NCI-H524 treated with DMSO at 0.1 percent for 48 hours (cell line): ENCODE measurements around the gene PLEKHA1.

Source experiments
- DNase-seq: peaks from one replicate; lab custom pipeline; 2025; lab: John Stamatoyannopoulos, UW

The PLEKHA1 gene

GRCh38 chr10:122461729-122462532 is 87.4 kb downstream of the PLEKHA1 start:
- DNase-seq, result no peak

DNA sequence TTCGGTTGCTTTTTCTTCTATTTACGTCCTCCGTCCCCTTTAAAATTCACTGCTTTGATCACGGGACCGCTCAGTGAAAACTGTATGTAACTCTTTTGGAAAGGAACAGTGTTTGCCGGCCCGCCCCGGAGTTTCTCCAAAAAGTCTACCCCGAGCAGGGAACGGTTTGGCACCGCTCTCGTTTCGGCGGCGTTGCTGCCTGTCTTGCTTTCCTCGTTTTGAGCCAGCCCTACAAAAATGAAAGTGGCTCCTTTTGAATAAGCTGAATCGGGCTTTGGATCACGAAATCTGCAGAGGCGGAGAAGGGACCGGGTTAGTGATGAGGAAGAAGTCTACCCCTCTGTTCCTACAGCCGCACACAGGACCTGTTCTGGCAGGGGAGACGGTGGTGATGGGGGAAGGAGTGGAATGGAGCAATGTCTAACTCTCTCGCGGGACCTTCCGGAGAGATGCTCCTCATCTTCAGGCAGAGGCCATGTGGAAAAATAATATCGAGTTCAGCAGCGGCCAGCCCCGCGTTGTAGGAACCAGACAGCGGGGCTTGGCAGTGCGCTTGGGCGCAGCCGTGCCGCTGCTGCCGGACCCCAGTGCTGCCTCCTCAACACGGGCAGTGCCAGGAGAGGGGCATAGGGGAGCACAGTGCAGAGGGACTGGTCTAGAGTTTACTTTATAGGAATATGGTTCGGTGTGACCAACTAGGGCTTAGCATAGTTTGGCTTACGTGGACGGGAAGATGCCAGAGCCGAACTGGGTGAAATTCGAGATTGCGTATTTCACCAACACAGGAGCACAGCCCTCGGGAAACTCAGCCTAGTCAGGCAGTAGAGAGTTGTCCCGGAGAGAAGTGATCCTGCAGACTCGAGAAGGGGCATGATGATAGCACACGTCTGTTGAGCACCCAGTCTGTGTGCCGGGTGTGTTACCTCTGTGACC is 88.3 kb downstream of the PLEKHA1 start:
- DNase-seq, result no peak

GRCh38 chr10:122463466-122464249 is 89.2 kb downstream of the PLEKHA1 start:
- no peak for DNase-seq

DNA sequence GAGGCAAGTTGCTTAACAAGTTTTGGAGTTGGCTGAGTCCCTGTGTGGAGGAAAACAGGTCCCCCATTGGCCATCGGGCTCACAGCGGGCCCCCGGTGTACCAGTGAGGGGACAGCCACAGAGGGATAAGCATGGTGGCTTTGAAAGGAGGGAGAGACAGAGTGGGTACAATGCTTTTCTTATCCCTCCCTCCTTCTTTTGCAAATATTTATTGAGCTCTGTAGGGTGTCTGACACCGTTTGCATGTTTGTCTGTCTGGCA is 89.7 kb downstream of the PLEKHA1 start:
- no peak for DNase-seq

DNA sequence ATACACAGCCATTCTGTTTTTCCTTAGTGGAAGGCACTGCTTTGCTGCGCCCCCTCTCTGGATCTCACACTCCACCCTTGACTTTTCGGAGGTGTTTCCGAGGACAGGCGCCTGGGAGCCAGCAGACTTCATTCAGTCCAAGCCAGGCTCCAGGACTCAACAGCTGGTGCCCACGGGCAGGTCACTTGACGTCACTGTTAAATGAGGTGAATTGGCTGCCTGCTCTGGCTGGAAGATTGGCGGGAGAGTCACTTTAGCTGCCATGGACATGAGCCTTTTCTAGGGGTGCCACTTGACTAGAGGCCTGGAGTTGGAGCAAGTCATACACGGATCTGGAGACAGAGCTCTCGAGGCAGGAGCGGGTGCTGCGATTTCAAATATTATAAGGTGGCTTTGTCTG is 90.1 kb downstream of the PLEKHA1 start:
- DNase-seq, result no peak

DNA sequence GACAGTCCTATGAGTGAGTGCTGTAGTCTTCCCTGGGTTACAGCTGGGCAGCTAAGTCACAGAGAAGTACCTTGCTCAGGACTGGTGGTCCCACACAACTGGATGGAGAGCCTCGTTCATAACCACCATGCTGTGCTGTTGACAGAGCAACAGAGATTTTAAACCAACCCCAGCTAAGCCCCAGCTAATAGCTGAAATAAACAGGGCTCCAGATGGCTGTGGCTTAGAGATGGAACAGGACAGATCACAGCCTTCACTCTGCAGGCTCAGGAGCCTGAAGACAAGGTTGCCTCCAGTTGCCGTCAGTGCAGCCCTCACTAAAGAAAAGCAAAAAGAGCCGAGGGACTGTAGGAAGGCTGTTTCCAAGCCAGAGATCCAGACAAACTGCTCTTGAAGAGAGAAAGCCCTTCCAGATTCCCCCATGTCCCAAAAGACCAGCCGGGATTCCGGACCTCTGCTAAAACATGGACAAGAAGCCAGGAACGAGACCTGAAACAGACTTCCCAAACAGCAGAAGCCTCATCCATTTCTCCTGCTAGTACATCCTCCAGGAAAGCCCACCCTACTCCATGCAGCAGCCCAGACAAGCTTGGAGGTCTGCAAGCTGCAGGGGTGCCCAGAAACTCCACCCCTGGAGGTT is 91.0 kb downstream of the PLEKHA1 start:
- DNase-seq, result no peak

GRCh38 chr10:122466951-122467381 is 92.5 kb downstream of the PLEKHA1 start:
- no peak for DNase-seq

- no peak for DNase-seq
These were observed 93.2 kb downstream of the PLEKHA1 start for GRCh38 chr10:122467701-122468100.

- DNase-seq, result no peak
These were observed 93.9 kb downstream of the PLEKHA1 start for GRCh38 chr10:122468307-122468925.

- DNase-seq, result no peak
These were observed 94.6 kb downstream of the PLEKHA1 start for GRCh38 chr10:122468926-122469781.

GRCh38 chr10:122469848-122470247 is 95.3 kb downstream of the PLEKHA1 start:
- DNase-seq, result no peak

- DNase-seq, result no peak
These were observed 97.1 kb downstream of the PLEKHA1 start for GRCh38 chr10:122471531-122472177.

DNA sequence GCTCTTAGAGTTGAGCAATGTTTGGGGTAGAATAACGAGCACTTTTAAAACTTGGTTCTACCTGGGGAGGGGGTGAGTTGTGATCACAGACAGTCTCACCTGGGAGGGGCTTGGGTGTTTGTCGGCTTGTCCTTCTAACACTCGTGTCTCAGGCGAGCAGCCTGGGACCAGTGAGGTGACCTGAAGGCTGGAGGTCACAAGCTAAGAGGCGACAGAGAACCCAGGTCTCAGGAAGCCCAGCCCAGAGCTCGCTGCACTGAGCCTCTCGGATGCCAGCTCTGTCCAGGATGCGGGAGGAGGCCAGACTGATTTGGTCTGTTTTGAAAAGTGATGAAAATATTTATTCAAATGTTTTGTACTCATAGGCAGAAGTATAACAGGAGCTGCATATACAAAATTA is 98.6 kb downstream of the PLEKHA1 start:
- DNase-seq, result no peak

DNA sequence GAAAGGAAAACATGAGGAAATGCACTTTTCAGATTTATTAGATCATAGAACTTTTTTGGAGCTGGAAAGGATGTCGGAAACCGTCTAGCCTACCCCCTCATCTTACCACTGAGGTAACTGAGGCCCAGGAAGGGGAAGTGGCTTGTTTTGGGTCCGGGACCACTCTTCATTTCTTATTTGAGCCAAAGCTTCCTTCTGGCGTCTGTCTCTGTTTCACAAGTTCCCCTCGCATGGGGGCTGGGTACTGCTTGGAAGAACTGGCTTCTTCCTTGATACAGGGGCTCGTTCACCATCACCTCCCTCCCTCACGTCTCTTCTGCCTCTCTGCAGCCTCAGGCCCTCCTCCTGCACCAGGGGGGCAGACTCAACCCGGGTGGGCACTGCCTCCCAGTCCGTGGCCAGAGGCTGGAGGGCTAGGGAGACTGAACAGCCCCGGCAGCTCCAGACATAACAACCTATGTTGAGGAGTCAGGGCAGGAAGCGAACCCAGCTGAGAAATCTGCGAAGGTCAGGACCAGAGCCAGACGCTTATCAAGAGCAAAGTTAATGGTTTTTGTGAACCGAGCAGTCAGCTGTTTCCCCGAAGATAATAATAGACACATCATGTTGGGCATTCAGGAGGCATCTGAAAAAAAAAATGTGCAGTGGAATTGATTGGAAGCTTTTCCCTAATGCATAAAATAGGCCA is 99.8 kb downstream of the PLEKHA1 start:
- DNase-seq, result no peak

GRCh38 chr10:122475100-122475499 is 100.6 kb downstream of the PLEKHA1 start:
- DNase-seq, result no peak

- no peak for DNase-seq
These were observed 101.3 kb downstream of the PLEKHA1 start for GRCh38 chr10:122475591-122476332.

- no peak for DNase-seq
These were observed 101.8 kb downstream of the PLEKHA1 start for GRCh38 chr10:122476333-122476695.

GRCh38 chr10:122477436-122477835 is 102.9 kb downstream of the PLEKHA1 start:
- DNase-seq, result no peak

DNA sequence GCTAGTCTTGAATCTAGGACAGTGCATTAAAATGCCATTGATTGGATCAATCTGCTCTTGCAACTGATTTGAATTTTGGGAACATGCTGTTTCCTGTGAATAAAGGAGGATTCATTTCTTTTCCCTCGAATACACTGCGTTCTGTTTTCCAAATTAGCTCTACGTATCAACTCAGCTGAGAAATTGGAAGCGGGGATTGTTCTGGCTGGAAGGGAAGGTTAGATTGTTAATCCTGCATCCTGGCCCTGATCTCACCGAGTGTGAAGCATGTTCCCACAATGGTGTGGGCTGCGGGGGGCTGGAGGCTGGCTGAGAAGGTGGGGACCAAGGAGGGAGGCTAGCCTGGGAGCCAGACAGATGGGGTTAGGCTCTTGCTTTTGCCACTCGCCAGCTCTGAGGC is 104.5 kb downstream of the PLEKHA1 start:
- DNase-seq, result no peak
